HG03520 (cell line): Measurements from ENCODE around the gene LCE2A.
"Not testable (repeated sequence)": the region's sequence is repeated elsewhere in the genome, so short reads cannot be mapped to it uniquely, and the experiment has no call there.

Experiments
- ATAC-seq: cut with Tn5 transposase; IDR thresholded peaks from one replicate; pipeline ENCODE4 v1.9.1; 2021; ENCODE audit warnings: mild to moderate bottlenecking, moderate library complexity; ENCODE audit not compliant: unreplicated experiment

Gene LCE2A

GRCh38 chr1:152697701-152698600 lies at the start of gene LCE2A:
Gene LCE2A, plus strand, starts transcription at chr1:152698345. Its CDS starts 557 bp downstream, at chr1:152698902.
- ATAC-seq = no peak

GRCh38 chr1:152654110-152654509 lies 44.0 kb upstream of the LCE2A start:
- ATAC-seq = no peak

- ATAC-seq = no peak
These were observed 41.7 kb upstream of the LCE2A start for GRCh38 chr1:152656459-152656858.

- no peak for ATAC-seq
These were observed 40.5 kb upstream of the LCE2A start for GRCh38 chr1:152657677-152658076.

GRCh38 chr1:152658649-152659048 lies 39.5 kb upstream of the LCE2A start:
- ATAC-seq = no peak

- ATAC-seq = no peak
These were observed 35.0 kb upstream of the LCE2A start, which contains the start of gene LCE2D for GRCh38 chr1:152663098-152663497. Gene LCE2D, plus strand, starts transcription at chr1:152663380. Its CDS starts 726 bp downstream, at chr1:152664106.

- not testable (repeated sequence) for ATAC-seq
These were observed 32.0 kb upstream of the LCE2A start for GRCh38 chr1:152666171-152666570.

GRCh38 chr1:152667648-152668047 lies 30.5 kb upstream of the LCE2A start:
- no peak for ATAC-seq

- ATAC-seq = no peak
These were observed 25.1 kb upstream of the LCE2A start for GRCh38 chr1:152673016-152673415.

- ATAC-seq = not testable (repeated sequence)
These were observed 23.2 kb upstream of the LCE2A start, which contains the start of gene LCE2C for GRCh38 chr1:152674983-152675382. Gene LCE2C, plus strand, starts transcription at chr1:152675279. Its CDS starts 737 bp downstream, at chr1:152676016.

GRCh38 chr1:152679459-152679858 lies 18.7 kb upstream of the LCE2A start:
- no peak for ATAC-seq

- ATAC-seq = no peak
These were observed 16.5 kb upstream of the LCE2A start for GRCh38 chr1:152681616-152682015.

GRCh38 chr1:152683846-152684245 lies 14.3 kb upstream of the LCE2A start:
- ATAC-seq = no peak

GRCh38 chr1:152685823-152686222 lies 12.3 kb upstream of the LCE2A start, which contains the start of gene LCE2B:
Gene LCE2B, plus strand, starts transcription at chr1:152686123. Its CDS starts 721 bp downstream, at chr1:152686844.
- ATAC-seq = not testable (repeated sequence)

- no peak for ATAC-seq
These were observed 1.6 kb downstream of the LCE2A start for GRCh38 chr1:152699746-152700145.

GRCh38 chr1:152707860-152708259 lies 9.7 kb downstream of the LCE2A start, which contains the start of gene LCE4A:
Gene LCE4A, plus strand, starts transcription at chr1:152708160. Its CDS starts 916 bp downstream, at chr1:152709076.
- ATAC-seq = no peak

- ATAC-seq = no peak
These were observed 20.1 kb downstream of the LCE2A start for GRCh38 chr1:152718238-152718637.

GRCh38 chr1:152725261-152725660 lies 27.1 kb downstream of the LCE2A start:
- no peak for ATAC-seq

- no peak for ATAC-seq
These were observed 30.8 kb downstream of the LCE2A start for GRCh38 chr1:152728986-152729385.

- ATAC-seq = no peak
These were observed 37.5 kb downstream of the LCE2A start for GRCh38 chr1:152735648-152736047.

- ATAC-seq = no peak
These were observed 39.9 kb downstream of the LCE2A start for GRCh38 chr1:152737997-152738396.

- no peak for ATAC-seq
These were observed 41.7 kb downstream of the LCE2A start for GRCh38 chr1:152739841-152740240.
